Stimulated activated memory B cell treated with anti-CD40 and anti-IgM and Interleukin-4, amounts not matched to agents 10 μg/mL and 1 μg/mL and 100 μg/mL, for 72 hours (primary cell): ENCODE results near the gene TEX13B.
"Not testable (repeated sequence)": the region's sequence is repeated elsewhere in the genome, so short reads cannot be mapped to it uniquely, and the experiment has no call there.

Experiments
- ATAC-seq: fragments of 150-1000 bp; cut with Tn5 transposase; 2 replicates; pipeline ENCODE4 v1.10.0; 2021
- H3K27ac Mint-ChIP-seq: one replicate; pipeline ENCODE4 v1.8.0; 2022; ENCODE audit warnings: mild to moderate bottlenecking, mixed read lengths
- H3K27me3 Mint-ChIP-seq: one replicate; pipeline ENCODE4 v1.8.0; 2022; ENCODE audit warnings: mixed read lengths
- H3K36me3 Mint-ChIP-seq: one replicate; pipeline ENCODE4 v1.8.0; 2022; ENCODE audit warnings: mixed read lengths
- H3K4me1 Mint-ChIP-seq: one replicate; pipeline ENCODE4 v1.8.0; 2022; ENCODE audit warnings: mixed read lengths
- H3K4me3 Mint-ChIP-seq: one replicate; pipeline ENCODE4 v1.8.0; 2022; ENCODE audit warnings: mild to moderate bottlenecking, moderate library complexity, mixed read lengths
- H3K9me3 Mint-ChIP-seq: one replicate; pipeline ENCODE4 v1.8.0; 2022; ENCODE audit warnings: mixed read lengths

The TEX13B gene

GRCh38 chrX:107978707-107979307, 3.4 kb downstream of the TEX13B start:
- no peak for ATAC-seq
- Mint-ChIP-seq H3K27me3 (no peaks in the 10 kb centered on the region), H3K9me3 (no peaks in the 10 kb centered on the region), H3K4me3 (no peak overlapping the region), H3K36me3 (no peaks in the 10 kb centered on the region), H3K4me1 (no peaks in the 10 kb centered on the region), H3K27ac (no peak overlapping the region)

GRCh38 chrX:107978071-107978470, 4.1 kb downstream of the TEX13B start:
- Mint-ChIP-seq H3K4me1 (no peaks in the 10 kb centered on the region), H3K4me3 (no peak overlapping the region), H3K9me3 (no peaks in the 10 kb centered on the region), H3K27me3 (no peaks in the 10 kb centered on the region), H3K36me3 (no peaks in the 10 kb centered on the region), H3K27ac (no peak overlapping the region)
- ATAC-seq, result no peak

DNA sequence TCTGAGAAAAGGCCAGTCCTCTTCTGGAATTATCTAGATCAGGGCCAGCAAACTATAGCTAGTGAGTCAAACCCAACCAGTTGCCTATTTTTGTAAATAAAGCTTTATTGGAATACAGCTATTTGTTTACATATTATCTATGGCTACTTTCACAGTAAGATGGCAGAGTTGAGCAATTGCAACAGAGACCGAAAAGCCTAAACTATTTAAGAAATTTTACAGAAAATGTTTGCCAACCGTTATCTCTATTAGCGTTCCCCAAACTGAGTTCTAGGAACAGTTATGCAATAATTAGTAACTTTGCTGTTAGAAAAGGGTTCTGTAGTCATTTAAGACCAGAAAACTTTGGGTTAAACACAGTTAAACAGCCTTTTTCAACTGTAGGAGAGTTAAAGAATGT, 10.5 kb downstream of the TEX13B start:
- Mint-ChIP-seq H3K36me3 (no peaks in the 10 kb centered on the region), H3K4me1 (no peaks in the 10 kb centered on the region), H3K9me3 (no peaks in the 10 kb centered on the region), H3K4me3 (no peak overlapping the region), H3K27me3 (no peaks in the 10 kb centered on the region), H3K27ac (no peak overlapping the region)
- no peak for ATAC-seq

DNA sequence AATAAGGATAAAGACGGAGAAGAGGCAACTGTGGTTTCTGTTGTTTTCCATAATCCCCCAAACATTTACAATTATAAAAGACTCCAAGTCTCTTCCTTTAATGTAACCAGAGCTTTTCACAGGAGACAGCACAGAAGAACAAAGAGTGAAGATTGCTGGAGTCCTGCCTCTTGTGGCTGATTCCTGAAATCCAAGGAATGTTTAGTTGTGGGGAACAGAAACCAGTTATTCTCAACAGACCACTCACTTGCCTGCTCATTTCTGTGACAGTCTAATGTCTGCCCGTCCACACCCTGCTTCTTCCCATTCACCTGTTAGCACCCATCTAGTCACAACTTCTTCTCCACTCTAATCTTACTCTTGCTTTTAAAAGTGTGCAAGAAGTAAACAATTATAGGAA, 12.1 kb downstream of the TEX13B start:
- no peak for ATAC-seq
- Mint-ChIP-seq H3K27me3 (no peaks in the 10 kb centered on the region), H3K4me3 (no peak overlapping the region), H3K9me3 (no peaks in the 10 kb centered on the region), H3K4me1 (no peaks in the 10 kb centered on the region), H3K36me3 (no peaks in the 10 kb centered on the region), H3K27ac (no peak overlapping the region)

DNA sequence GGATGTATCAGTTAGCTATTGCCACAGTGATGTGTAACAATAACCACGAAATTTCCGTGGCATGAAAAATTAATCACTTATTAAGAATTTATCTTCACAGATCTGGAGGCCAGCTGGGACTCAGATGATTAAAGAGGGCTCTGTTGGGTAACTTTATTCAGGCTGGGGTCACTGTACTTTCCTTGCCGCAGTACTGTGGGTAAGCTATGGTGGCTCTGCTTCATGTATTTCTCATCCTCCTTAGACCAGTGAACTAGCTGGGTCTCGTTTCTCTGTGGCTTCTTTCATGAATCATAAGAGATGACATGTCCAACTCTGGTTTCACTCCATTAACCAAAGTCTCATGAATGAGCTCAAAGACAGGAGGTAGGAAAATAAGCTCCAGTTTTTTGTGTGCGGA, 13.5 kb downstream of the TEX13B start:
- H3K27me3 Mint-ChIP-seq, result peaks cover 9% of the 10 kb centered on the region
- H3K27ac Mint-ChIP-seq, result no peak overlapping the region
- H3K36me3 Mint-ChIP-seq, result no peaks in the 10 kb centered on the region
- no peak overlapping the region for H3K4me3 Mint-ChIP-seq
- no peaks in the 10 kb centered on the region for H3K9me3 Mint-ChIP-seq
- H3K4me1 Mint-ChIP-seq, result no peaks in the 10 kb centered on the region
- no peak for ATAC-seq

DNA sequence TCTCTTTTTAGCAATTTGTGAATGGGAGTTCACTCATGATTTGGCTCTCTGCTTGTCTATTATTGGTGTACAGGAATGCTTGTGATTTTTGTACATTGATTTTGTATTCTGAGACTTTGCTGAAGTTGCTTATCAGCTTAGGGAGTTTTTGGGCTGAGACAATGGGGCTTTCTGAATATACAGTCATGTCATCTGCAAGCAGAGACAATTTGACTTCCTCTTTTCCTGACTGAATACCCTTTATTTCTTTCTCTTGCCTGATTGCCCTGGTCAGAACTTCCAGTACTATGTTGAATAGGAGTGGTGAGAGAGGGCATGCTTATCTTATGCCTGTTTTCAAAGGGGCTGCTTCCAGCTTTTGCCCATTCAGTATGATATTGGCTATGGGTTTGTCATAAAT, 26.8 kb downstream of the TEX13B start:
- not testable (repeated sequence) for H3K27ac Mint-ChIP-seq, H3K9me3 Mint-ChIP-seq, H3K36me3 Mint-ChIP-seq, H3K4me3 Mint-ChIP-seq, ATAC-seq, H3K4me1 Mint-ChIP-seq, H3K27me3 Mint-ChIP-seq

DNA sequence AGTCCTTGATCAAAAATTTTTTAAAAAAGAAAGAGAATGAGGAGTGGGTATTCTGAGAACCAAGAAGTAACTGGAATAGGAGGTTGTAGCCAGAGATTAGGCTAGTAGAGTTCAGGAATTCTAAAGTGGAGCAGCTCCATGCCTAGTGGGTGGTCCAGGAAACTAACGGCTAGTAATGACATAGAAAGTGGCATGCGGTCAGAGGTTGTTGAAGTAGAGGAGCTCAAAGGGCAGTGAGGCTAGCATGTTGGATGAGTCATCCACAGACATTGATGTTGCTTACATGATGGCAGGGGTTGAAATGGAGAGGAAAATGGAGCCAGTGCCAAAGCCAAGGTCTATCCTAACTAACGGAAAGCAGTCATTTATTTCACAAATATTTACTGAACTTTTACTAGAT, 42.1 kb downstream of the TEX13B start:
- ATAC-seq, result no peak
- H3K4me1 Mint-ChIP-seq, result no peaks in the 10 kb centered on the region
- H3K4me3 Mint-ChIP-seq, result no peak overlapping the region
- no peaks in the 10 kb centered on the region for H3K36me3 Mint-ChIP-seq
- H3K27ac Mint-ChIP-seq, result no peak overlapping the region
- H3K9me3 Mint-ChIP-seq, result peaks cover 4% of the 10 kb centered on the region
- H3K27me3 Mint-ChIP-seq, result peaks cover 11% of the 10 kb centered on the region

DNA sequence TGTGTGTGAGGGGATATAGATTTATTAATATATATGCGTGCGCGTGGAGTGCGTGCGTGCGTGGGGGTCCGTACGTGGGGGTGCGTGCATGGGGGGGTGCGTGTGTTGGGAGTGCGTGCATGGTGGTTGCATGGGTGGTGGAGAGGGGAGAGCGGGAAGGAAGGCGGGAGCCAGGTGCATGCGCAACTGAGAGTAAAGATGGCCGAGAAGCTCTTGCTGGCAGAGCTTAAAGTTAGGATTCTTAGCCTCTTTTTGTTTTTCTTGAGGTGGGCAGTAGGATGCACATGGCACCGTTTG, 45.8 kb downstream of the TEX13B start:
- ATAC-seq, result no peak
- H3K36me3 Mint-ChIP-seq, result no peaks in the 10 kb centered on the region
- H3K9me3 Mint-ChIP-seq, result peaks cover 4% of the 10 kb centered on the region
- H3K4me3 Mint-ChIP-seq, result no peak overlapping the region
- H3K27me3 Mint-ChIP-seq, result peaks cover 11% of the 10 kb centered on the region
- no peak overlapping the region for H3K27ac Mint-ChIP-seq
- no peaks in the 10 kb centered on the region for H3K4me1 Mint-ChIP-seq

GRCh38 chrX:107935664-107936433, 46.3 kb downstream of the TEX13B start:
- Mint-ChIP-seq H3K4me3 (no peak overlapping the region), H3K4me1 (no peaks in the 10 kb centered on the region), H3K9me3 (peaks cover 4% of the 10 kb centered on the region), H3K27me3 (peaks cover 11% of the 10 kb centered on the region), H3K36me3 (no peaks in the 10 kb centered on the region), H3K27ac (no peak overlapping the region)
- no peak for ATAC-seq

DNA sequence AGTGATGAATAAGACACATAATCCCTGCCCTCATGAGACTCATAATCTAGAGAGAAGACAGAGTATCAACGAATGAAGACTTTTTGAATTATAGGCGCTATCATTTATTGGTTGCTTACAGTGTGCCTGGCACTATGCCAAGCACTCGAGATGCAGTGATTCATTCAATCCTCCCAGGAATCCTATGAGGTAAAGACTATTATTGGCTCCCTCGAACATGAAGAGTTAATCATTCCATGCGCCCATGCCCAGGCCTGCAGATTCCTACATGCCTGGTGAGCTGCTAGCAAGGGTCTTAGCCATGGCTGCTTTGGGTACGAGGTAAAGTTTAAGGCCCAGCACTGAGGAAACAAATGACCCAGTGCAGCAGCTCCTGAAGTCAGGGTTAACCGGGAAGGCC, 47.0 kb downstream of the TEX13B start:
- no peak overlapping the region for H3K4me3 Mint-ChIP-seq
- no peaks in the 10 kb centered on the region for H3K4me1 Mint-ChIP-seq
- peaks cover 11% of the 10 kb centered on the region for H3K27me3 Mint-ChIP-seq
- peaks cover 4% of the 10 kb centered on the region for H3K9me3 Mint-ChIP-seq
- ATAC-seq, result no peak
- H3K36me3 Mint-ChIP-seq, result no peaks in the 10 kb centered on the region
- no peak overlapping the region for H3K27ac Mint-ChIP-seq

DNA sequence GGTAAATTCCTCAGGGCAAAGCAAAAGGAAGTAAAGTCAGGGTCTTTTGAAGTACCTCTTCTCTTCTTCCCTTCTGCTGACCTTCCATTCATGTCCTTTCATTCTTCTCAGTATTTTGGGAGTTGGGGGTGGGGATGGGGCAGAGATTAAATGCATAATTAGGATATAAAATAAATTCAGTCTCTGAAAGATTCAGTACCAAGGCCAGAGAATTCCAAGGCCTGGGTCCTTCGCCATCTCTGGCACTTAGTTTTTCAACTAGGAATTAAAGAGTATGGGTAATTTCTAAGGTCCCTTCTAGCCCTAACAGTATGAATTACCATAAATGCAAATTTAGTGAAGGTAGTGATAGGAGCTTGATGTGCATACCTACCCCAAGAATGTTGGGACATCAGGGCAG, 47.9 kb downstream of the TEX13B start:
- Mint-ChIP-seq H3K27me3 (peaks cover 11% of the 10 kb centered on the region), H3K27ac (no peak overlapping the region), H3K4me3 (no peak overlapping the region)

More for the DNA sequence above, 47.9 kb downstream of the TEX13B start:
- Mint-ChIP-seq H3K36me3 (no peaks in the 10 kb centered on the region), H3K4me1 (no peaks in the 10 kb centered on the region), H3K9me3 (peaks cover 4% of the 10 kb centered on the region)
- no peak for ATAC-seq
